WERI-Rb-1 (cell line): ENCODE results near the gene POLR1C.

ENCODE experiments used
- DNase-seq: peaks from one replicate; pipeline ENCODE4 v3.0.0-alpha.2; 2020
- H3K27ac ChIP-seq: fragments of 250-450 bp; sonication (Bioruptor Pico); 2 replicates; pipeline ENCODE4 v1.5.1; 2020; ENCODE audit warnings: mild to moderate bottlenecking, moderate library complexity
- H3K27me3 ChIP-seq: fragments of 250-450 bp; sonication (Bioruptor Pico); 2 replicates; pipeline ENCODE4 v1.5.1; 2021; ENCODE audit warnings: mild to moderate bottlenecking, low read depth, moderate library complexity; ENCODE audit not compliant: insufficient read depth, severe bottlenecking
- H3K36me3 ChIP-seq: fragments of 250-450 bp; sonication (Bioruptor Pico); 2 replicates; pipeline ENCODE4 v1.5.1; 2020; ENCODE audit warnings: mild to moderate bottlenecking, moderate library complexity
- H3K4me3 ChIP-seq: 2 replicates; pipeline ENCODE4 v1.5.1; 2011; ENCODE audit warnings: low read depth, mild to moderate bottlenecking, control low read depth, low read length
- H3K9me3 ChIP-seq: fragments of 250-450 bp; sonication (Bioruptor Pico); 2 replicates; pipeline ENCODE4 v1.5.1; 2021; ENCODE audit warnings: mild to moderate bottlenecking, moderate library complexity; ENCODE audit not compliant: severe bottlenecking
- TF ChIP-seq, protein P1 (sequence below): IDR thresholded peaks from 2 replicates; pipeline ENCODE4 v1.5.1; 2011; ENCODE audit warnings: low read depth, mild to moderate bottlenecking, control low read depth, inconsistent platforms, low read length

Gene POLR1C

DNA sequence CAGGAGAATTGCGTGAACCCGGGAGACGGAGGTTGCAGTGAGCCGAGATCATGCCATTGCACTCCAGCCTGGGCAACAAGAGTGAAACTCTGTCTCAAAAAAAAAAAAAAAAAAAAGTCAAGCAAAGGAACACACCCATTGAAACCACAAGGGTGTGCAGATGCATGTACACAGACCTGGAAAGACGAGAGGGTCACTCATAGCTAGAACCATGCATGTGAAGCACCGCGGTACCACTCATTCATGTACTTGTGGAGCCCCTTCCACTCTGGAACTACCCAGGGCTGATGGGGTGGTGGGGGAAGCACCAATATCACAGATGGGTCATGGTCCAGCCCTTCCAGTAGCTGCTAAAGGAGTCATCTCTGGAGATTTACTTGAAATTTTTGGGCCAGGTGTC is 46.9 kb upstream of the POLR1C start:
- H3K36me3 ChIP-seq, result no peaks in the 10 kb centered on the region
- DNase-seq, result no peak
- H3K27ac ChIP-seq, result no peak overlapping the region
- H3K9me3 ChIP-seq, result no peaks in the 10 kb centered on the region
- no peak overlapping the region for H3K4me3 ChIP-seq
- no peaks in the 10 kb centered on the region for H3K27me3 ChIP-seq
- TF ChIP-seq, protein P1, sequence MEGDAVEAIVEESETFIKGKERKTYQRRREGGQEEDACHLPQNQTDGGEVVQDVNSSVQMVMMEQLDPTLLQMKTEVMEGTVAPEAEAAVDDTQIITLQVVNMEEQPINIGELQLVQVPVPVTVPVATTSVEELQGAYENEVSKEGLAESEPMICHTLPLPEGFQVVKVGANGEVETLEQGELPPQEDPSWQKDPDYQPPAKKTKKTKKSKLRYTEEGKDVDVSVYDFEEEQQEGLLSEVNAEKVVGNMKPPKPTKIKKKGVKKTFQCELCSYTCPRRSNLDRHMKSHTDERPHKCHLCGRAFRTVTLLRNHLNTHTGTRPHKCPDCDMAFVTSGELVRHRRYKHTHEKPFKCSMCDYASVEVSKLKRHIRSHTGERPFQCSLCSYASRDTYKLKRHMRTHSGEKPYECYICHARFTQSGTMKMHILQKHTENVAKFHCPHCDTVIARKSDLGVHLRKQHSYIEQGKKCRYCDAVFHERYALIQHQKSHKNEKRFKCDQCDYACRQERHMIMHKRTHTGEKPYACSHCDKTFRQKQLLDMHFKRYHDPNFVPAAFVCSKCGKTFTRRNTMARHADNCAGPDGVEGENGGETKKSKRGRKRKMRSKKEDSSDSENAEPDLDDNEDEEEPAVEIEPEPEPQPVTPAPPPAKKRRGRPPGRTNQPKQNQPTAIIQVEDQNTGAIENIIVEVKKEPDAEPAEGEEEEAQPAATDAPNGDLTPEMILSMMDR, result no peak

DNA sequence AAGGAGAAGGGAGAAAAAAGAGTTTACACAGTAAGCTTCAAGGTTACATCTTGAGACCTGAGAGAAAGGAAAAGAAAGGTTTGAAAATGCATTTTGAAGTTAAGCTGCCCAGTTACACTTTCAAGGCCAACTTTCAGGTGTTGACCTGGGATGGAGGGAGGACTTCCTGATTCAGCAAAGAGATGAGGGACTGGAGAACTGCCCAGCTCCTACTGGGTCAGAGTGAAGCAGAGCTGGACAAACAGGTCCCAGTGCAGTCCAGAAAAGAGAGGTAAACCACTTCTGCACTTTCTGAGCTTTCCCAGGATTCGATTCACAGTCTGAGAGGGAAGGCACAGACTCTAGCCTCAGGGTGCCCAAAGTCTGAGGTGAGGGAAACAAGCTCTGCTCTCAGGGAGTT is 45.5 kb upstream of the POLR1C start:
- Histone ChIP-seq H3K36me3 (no peaks in the 10 kb centered on the region), H3K27me3 (no peaks in the 10 kb centered on the region), H3K9me3 (no peaks in the 10 kb centered on the region), H3K27ac (no peak overlapping the region), H3K4me3 (no peak overlapping the region)
- DNase-seq, result no peak
- TF ChIP-seq, protein P1, result no peak

DNA sequence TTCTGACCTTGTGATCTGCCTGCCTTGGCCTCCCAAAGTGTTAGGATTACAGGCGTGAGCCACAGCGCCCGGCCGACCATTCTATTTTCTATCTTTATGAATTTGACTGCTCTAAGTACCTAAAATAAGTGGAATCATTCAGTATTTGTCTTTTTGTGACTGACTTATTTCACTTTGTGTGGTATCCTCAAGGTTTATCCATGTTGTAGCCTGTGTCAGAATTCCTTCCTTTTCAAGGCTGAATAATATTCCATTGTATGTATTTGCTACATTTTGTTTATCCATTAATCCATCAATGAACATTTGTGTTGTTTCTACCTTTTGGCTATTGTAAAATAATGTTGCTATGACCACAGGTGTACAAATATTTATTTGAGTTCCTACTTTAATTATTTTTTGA is 44.4 kb upstream of the POLR1C start:
- no peaks in the 10 kb centered on the region for H3K36me3 ChIP-seq
- H3K27me3 ChIP-seq, result no peaks in the 10 kb centered on the region
- no peak overlapping the region for H3K4me3 ChIP-seq
- no peak overlapping the region for H3K27ac ChIP-seq
- DNase-seq, result no peak
- TF ChIP-seq, protein P1, result no peak
- H3K9me3 ChIP-seq, result no peaks in the 10 kb centered on the region

DNA sequence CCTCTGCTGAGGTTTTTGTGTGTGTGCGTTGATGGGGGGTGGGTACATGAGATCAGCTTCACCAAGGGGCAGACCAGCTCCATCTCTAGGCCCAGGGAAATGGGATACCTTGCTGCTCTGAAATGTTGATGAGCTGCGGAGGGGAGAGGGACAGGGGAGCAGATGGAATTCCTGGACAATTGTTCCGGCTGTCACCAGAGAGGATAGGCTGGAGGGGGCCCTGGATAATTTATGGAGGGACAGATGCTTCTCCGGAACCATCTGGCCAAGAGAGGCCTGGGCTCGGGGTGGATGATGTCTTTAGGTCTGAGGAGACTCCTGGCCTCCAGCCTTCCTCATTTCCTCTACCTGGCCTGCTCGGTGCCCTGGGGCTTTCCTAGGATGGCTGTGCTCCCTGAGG is 41.4 kb upstream of the POLR1C start:
- TF ChIP-seq, protein P1, result no peak
- H3K4me3 ChIP-seq, result no peak overlapping the region
- no peaks in the 10 kb centered on the region for H3K27me3 ChIP-seq
- no peaks in the 10 kb centered on the region for H3K9me3 ChIP-seq
- H3K36me3 ChIP-seq, result peaks cover 22% of the 10 kb centered on the region
- DNase-seq, result peak; percentile 76
- H3K27ac ChIP-seq, result peak overlapping the region; percentile 1

DNA sequence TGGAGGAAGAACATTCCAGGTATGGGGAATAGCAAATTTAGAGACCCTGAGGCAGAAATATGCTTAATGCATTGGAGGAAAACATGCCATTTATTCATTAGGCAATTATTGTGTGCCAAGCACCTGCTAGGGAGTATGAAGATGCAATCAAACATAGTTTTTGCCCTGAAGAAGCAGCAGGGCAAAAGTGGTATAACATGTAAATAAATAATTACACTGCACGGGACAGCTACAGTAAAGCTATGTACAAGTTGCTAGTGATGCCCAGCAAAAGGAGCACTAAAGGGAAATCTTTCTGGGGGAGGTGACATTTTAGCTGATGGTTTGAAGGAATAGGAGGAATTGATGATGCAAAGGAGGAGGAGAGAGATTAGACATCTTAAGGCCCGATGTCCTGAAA is 40.1 kb upstream of the POLR1C start:
- Histone ChIP-seq H3K27ac (peak overlapping the region; percentile 83), H3K9me3 (no peaks in the 10 kb centered on the region), H3K36me3 (peaks cover 30% of the 10 kb centered on the region), H3K4me3 (peak overlapping the region; percentile 50), H3K27me3 (no peaks in the 10 kb centered on the region)
- no peak for DNase-seq
- TF ChIP-seq, protein P1, result no peak

DNA sequence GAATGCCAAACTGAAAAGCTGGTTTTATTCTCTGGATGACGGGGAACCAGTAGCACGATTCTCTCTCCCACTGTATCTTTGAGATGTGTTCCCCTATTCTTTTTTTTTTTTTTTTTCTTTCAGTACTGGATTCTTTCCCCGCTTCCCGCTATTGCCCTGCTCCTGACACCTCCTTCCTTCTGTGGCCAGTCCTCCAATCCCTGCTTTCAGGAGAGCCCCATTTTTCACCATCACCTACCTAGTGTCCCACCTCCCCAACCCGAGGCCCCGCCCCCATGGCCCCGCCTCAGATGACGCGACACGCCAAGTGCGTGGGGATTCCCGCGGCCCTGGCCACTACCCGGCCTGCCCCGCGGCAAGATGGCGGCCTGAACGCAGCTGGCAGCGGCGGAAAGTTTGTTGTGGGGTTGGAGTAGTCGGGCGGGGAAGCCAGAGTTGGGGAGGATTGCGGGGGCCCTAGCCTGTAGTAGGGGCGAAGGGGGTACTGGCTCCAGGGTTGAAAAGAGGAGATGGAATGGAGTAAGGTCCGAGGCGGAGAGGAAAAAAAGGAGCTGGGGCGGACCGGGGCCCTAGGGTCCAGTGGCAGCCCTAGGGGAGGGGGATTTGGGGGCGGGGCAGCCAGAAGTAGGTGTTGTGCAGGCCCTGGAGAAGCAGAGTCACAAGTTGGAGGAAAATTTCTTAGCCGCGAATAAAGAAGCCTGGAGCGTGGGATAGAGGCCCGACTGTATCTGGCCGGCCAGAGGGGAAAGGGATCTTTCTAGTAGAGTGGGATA is 39.5 kb upstream of the POLR1C start, which contains the start of gene TJAP1:
Gene TJAP1, plus strand, starts transcription at position 336 of the 773 bp plus-strand sequence. CDS start 21,432 bp downstream, outside the sequence.
- TF ChIP-seq, protein P1, result no peak
- peak within 1 kb of the TSS; percentile 83 for H3K27ac ChIP-seq
- peak; percentile 99 for DNase-seq
- no peaks in the 10 kb centered on the region for H3K27me3 ChIP-seq
- no peaks in the 10 kb centered on the region for H3K9me3 ChIP-seq
- H3K36me3 ChIP-seq, result peaks cover 35% of the 10 kb centered on the region
- peak within 1 kb of the TSS; percentile 50 for H3K4me3 ChIP-seq
